Thyroid gland (tissue), 4 donors: ENCODE data around the gene ARHGEF1. TPM values are rescaled to one million over a fixed set of nuclear protein-coding genes. Genes with fewer than 3 reads are reported as not detected.

Experiments
- DNase-seq, 2 donors: peaks; one replicate each; pipeline ENCODE4 v3.0.0-alpha.2; 2019
- H3K27ac ChIP-seq, 3 donors: fragments of 200-600 bp; sonication (generic); 1 replicate in 2 of 3; 2 replicates in 1 of 3; pipeline ENCODE4 v1.5.1; 2016 to 2019; ENCODE audit warnings: mild to moderate bottlenecking in 1 of 3, moderate library complexity in 1 of 3
- H3K27me3 ChIP-seq: fragments of 200-600 bp; sonication (generic); one replicate; pipeline ENCODE4 v1.5.1; 2019
- H3K36me3 ChIP-seq, 2 donors: fragments of 200-600 bp; sonication (generic); one replicate each; pipeline ENCODE4 v1.5.1; 2016 to 2019
- H3K4me1 ChIP-seq, 2 donors: fragments of 200-600 bp; sonication (generic); one replicate each; pipeline ENCODE4 v1.5.1; 2017 to 2019
- H3K4me3 ChIP-seq, 3 donors: fragments of 200-600 bp; sonication (generic); replicated peaks in 1 of 3; 1 replicate in 2 of 3; 2 replicates in 1 of 3; pipeline ENCODE4 v1.5.1; 2016; ENCODE audit warnings: mild to moderate bottlenecking in 1 of 3
- H3K9me3 ChIP-seq: fragments of 200-600 bp; sonication (generic); one replicate; pipeline ENCODE4 v1.5.1; 2017
- POLR2A ChIP-seq, 2 donors: fragments of 450-650 bp; IDR thresholded peaks; one replicate each; pipeline ENCODE4 v1.6.1; 2017; ENCODE audit warnings: antibody characterized with exemption in 2 of 2, mild to moderate bottlenecking in 2 of 2, moderate library complexity in 1 of 2
- WGBS, 2 donors: methylation state at CpG; one replicate each; pipeline ENCODE4 v1.1.5; 2017; 5-methylcytosine and 5-hydroxymethylcytosine counted together
- intact Hi-C: fragments of 100-400 bp; cut with DNase I; formaldehyde crosslinking; loops from one replicate; pipeline ENCODE4 v1.15.1; 2023
- total RNA-seq, 4 donors: library from RNA; depleted of rRNA; stranded (reverse); fragments of >200 nt; gene quantifications; one replicate each; pipeline ENCODE4 v1.2.3, GENCODE V29; 2016
- TF ChIP-seq, protein P1 (sequence below), 6 experiments: fragments of 200-600 bp in 3 of 6; fragments of 450-650 bp in 3 of 6; sonication (generic) in 3 of 6; IDR thresholded peaks; one replicate each; pipeline ENCODE4 v1.5.1; 2016 to 2019; ENCODE audit warnings: antibody characterized with exemption in 6 of 6, mild to moderate bottlenecking in 2 of 6, inconsistent platforms in 1 of 6, moderate library complexity in 1 of 6

ARHGEF1 gene
- total RNA-seq, 4 donors from 2014 or later, result 34.5 to 52.6 (median 42.9) TPM

DNA sequence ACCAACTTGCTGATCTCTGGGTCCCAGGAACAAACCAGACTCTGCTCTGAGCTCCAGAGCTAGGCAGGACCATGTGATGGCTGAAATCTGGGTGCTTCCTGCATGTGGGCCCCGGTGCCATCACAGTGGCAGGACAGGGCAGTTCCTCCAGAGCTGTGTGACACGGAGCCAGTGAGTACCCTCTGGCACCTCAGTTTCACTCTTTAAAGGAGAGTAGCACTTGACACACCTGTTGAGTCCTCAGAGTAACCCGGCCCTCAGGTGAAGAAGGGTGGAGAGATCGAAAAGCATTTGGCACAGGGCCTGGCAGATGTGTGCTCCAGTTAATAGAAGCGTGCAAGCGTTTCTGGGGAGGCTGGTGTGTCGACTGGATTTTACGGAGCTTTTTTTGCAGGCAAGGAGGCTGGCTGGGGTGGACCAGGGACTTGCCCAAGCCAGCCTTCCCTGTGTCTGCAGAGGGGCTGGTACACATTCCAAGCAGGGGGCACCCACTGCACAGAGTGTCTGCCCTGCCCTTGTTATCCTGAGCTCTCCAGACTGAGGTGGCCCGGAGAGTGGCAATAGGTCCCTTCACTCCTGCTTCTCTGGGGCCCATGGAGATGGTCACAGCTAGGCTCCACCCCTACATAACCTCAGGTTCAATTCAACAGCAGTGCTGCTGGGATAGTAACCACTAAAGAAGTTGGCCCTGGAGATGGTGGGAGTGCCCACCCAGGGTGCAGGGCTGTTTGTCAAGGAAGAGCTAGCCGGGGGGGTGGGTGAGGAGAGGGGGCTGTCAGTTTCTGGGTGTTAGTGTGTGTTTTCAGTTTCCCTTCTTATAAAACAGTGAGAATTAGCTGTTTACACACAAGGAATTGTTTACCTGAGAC is 14.6 kb upstream of the ARHGEF1 start:
- peaks cover 50 to 57% of the 10 kb centered on the region in 2 donors for H3K36me3 ChIP-seq
- H3K4me1 ChIP-seq, result peaks cover 13 to 17% of the 10 kb centered on the region in 2 donors
- TF ChIP-seq, protein P1, sequence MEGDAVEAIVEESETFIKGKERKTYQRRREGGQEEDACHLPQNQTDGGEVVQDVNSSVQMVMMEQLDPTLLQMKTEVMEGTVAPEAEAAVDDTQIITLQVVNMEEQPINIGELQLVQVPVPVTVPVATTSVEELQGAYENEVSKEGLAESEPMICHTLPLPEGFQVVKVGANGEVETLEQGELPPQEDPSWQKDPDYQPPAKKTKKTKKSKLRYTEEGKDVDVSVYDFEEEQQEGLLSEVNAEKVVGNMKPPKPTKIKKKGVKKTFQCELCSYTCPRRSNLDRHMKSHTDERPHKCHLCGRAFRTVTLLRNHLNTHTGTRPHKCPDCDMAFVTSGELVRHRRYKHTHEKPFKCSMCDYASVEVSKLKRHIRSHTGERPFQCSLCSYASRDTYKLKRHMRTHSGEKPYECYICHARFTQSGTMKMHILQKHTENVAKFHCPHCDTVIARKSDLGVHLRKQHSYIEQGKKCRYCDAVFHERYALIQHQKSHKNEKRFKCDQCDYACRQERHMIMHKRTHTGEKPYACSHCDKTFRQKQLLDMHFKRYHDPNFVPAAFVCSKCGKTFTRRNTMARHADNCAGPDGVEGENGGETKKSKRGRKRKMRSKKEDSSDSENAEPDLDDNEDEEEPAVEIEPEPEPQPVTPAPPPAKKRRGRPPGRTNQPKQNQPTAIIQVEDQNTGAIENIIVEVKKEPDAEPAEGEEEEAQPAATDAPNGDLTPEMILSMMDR (IDR thresholded peaks at IDR 0.05), result no peak
- TF ChIP-seq POLR2A (IDR thresholded peaks at IDR 0.05), result no peak
- peak; percentile 83 to 88 for DNase-seq
- no peak overlapping the region for H3K4me3 ChIP-seq
- 27 to 37% methylated on average over 10 of the region's 10 CpGs for WGBS, 2 donors
- H3K27me3 ChIP-seq, result no peaks in the 10 kb centered on the region
- no peak overlapping the region for H3K27ac ChIP-seq
- intact Hi-C loops, result no loop called here
- H3K9me3 ChIP-seq, result no peaks in the 10 kb centered on the region

DNA sequence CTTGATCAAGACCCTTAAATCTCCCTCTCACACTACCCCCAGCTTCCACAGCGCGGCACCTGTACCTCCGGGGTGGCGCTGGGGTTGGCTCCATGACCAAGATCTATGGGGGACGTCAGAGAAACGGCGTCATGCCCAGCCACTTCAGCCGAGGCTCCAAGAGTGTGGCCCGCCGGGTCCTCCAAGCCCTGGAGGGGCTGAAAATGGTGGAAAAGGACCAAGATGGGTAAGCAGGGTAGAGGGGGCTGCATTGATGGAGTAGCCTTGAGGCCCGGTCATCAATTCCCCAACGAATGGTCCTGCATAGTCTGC is 14.0 kb upstream of the ARHGEF1 start:
- H3K4me3 ChIP-seq, result no peak overlapping the region
- no peaks in the 10 kb centered on the region for H3K27me3 ChIP-seq
- H3K27ac ChIP-seq, result no peak overlapping the region
- H3K9me3 ChIP-seq, result no peaks in the 10 kb centered on the region
- H3K36me3 ChIP-seq, result peaks cover 47 to 54% of the 10 kb centered on the region in 2 donors
- TF ChIP-seq, protein P1 (IDR thresholded peaks at IDR 0.05), result no peak
- no peak for TF ChIP-seq POLR2A (IDR thresholded peaks at IDR 0.05)
- WGBS, 2 donors, result 77% methylated on average over 12 of the region's 12 CpGs; no CpG with 5 or more reads in 1 of the 2 donors
- no peak for DNase-seq
- peaks cover 13 to 17% of the 10 kb centered on the region in 2 donors for H3K4me1 ChIP-seq
- intact Hi-C loops, result no loop called here

DNA sequence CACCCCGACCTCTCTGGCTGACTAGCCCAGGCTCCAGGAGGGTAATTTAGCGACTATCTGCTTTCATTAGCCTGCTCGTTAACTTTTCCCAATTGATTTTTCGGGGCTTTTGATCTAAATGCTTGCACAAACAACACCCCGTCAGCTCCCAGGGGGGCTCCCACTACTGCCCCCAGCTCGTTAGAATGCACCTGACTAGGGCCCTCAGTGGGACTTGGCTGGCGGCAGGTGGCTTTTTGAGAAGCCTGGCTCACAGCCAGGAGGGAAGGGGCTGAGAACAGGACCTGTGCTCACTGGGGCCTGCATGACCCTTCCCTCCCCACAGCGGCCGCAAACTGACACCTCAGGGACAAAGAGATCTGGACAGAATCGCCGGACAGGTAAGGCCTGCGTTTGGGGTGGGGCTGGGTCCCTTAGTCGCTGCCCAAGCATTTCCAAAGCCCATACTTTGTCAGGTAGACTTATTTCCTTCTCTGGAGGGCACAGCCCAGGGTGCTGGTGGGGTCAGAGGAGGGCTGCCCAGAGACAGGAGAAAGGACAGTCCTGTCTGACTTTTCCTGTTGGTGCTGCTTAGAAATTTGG is 13.5 kb upstream of the ARHGEF1 start:
- peaks cover 42 to 49% of the 10 kb centered on the region in 2 donors for H3K36me3 ChIP-seq

DNA sequence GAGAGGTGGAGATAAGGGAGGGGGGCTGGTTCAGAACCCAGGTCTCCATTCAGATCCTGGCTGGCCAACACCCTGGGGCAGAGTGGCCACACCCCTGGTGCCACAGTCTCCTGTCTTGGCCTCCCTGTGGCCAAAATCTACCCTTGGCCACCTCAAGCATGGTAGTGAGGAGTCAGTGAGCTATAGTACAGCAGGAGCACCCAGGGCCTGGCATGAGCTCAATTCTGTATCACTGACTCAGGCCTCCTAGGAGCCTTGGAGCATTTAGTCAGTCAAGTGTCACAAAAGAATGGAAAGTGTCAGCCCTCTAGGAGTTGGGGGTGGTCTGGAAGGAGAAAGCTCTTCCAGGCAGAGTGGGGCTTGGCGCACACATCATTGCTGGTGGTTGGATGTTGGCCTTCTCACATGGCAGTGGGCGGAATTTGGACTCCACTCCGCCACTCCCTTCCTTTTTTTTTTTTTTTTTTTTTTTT is 12.5 kb upstream of the ARHGEF1 start:
- Histone ChIP-seq H3K36me3 (peaks cover 32 to 39% of the 10 kb centered on the region in 2 donors), H3K27me3 (no peaks in the 10 kb centered on the region), H3K27ac (no peak overlapping the region), H3K9me3 (no peaks in the 10 kb centered on the region), H3K4me3 (no peak overlapping the region), H3K4me1 (peaks cover 13 to 17% of the 10 kb centered on the region in 2 donors)
- WGBS, 2 donors, result 61 to 66% methylated on average over 3 of the region's 3 CpGs
- DNase-seq, result no peak
- intact Hi-C loops, result no loop called here
- no peak for TF ChIP-seq POLR2A (IDR thresholded peaks at IDR 0.05)
- TF ChIP-seq, protein P1 (IDR thresholded peaks at IDR 0.05), result no peak

More for the DNA sequence above, 13.5 kb upstream of the ARHGEF1 start:
- Histone ChIP-seq H3K27me3 (no peaks in the 10 kb centered on the region), H3K27ac (no peak overlapping the region), H3K4me1 (peaks cover 13 to 17% of the 10 kb centered on the region in 2 donors), H3K4me3 (no peak overlapping the region), H3K9me3 (no peaks in the 10 kb centered on the region)
- 76 to 80% methylated on average over 10 to 12 of the region's 13 CpGs for WGBS, 2 donors
- no peak for TF ChIP-seq POLR2A (IDR thresholded peaks at IDR 0.05)
- TF ChIP-seq, protein P1 (IDR thresholded peaks at IDR 0.05), result no peak
- intact Hi-C loops, result no loop called here
- DNase-seq, result no peak
